NCI-H187 (cell line): ENCODE measurements around the gene SCYL3.

Source experiments
- DNase-seq, 2 experiments: peaks; one replicate each; lab custom pipeline; 2025; lab: John Stamatoyannopoulos, UW

Gene SCYL3

GRCh38 chr1:169900571-169900970, 6.9 kb upstream of the SCYL3 start:
- no peak for DNase-seq

GRCh38 chr1:169899519-169900217, 6.0 kb upstream of the SCYL3 start:
- DNase-seq: no peak

GRCh38 chr1:169896013-169896412, 2.3 kb upstream of the SCYL3 start:
- DNase-seq: no peak

GRCh38 chr1:169894424-169895145, 889 bp upstream of the SCYL3 start:
- DNase-seq: no peak

GRCh38 chr1:169892927-169893644, 610 bp downstream of the SCYL3 start:
- peak in 1 of 2 experiments; percentile 40 for DNase-seq

GRCh38 chr1:169892176-169892926, 1.3 kb downstream of the SCYL3 start:
- no peak for DNase-seq

- DNase-seq: no peak
Measured at GRCh38 chr1:169891539-169891885, 2.2 kb downstream of the SCYL3 start.

GRCh38 chr1:169890761-169891538, 2.7 kb downstream of the SCYL3 start:
- DNase-seq: no peak

- DNase-seq: no peak
Measured at GRCh38 chr1:169889871-169890270, 3.8 kb downstream of the SCYL3 start.

- DNase-seq: no peak
Measured at GRCh38 chr1:169886931-169887330, 6.8 kb downstream of the SCYL3 start.

- DNase-seq: no peak
Measured at GRCh38 chr1:169886422-169886821, 7.3 kb downstream of the SCYL3 start.

GRCh38 chr1:169885207-169885606, 8.5 kb downstream of the SCYL3 start:
- DNase-seq: no peak

- DNase-seq: no peak
Measured at GRCh38 chr1:169884634-169885033, 9.1 kb downstream of the SCYL3 start.

GRCh38 chr1:169882039-169882511, 11.6 kb downstream of the SCYL3 start:
- DNase-seq: no peak

- no peak for DNase-seq
Measured at GRCh38 chr1:169879034-169879840, 14.5 kb downstream of the SCYL3 start.

GRCh38 chr1:169878498-169878897, 15.2 kb downstream of the SCYL3 start:
- no peak for DNase-seq

- no peak for DNase-seq
Measured at GRCh38 chr1:169877800-169878491, 15.8 kb downstream of the SCYL3 start.

GRCh38 chr1:169874229-169874628, 19.5 kb downstream of the SCYL3 start:
- no peak for DNase-seq

GRCh38 chr1:169873582-169874199, 20.0 kb downstream of the SCYL3 start:
- no peak for DNase-seq
